COLO829 (cell line): Measurements from ENCODE around the gene MLXIP.
"Not testable (repeated sequence)": the region's sequence is repeated elsewhere in the genome, so short reads cannot be mapped to it uniquely, and the experiment has no call there.

ENCODE experiments used
- DNase-seq: peaks from one replicate; pipeline ENCODE4 v3.0.0; 2012; ENCODE audit warnings: low spot score

The MLXIP gene

GRCh38 chr12:122096014-122096413 is 17.5 kb downstream of the MLXIP start:
- no peak for DNase-seq

GRCh38 chr12:122096591-122097149 is 18.1 kb downstream of the MLXIP start:
- DNase-seq: no peak

GRCh38 chr12:122097584-122097926 is 19.0 kb downstream of the MLXIP start:
- no peak for DNase-seq

GRCh38 chr12:122097927-122098756 is 19.6 kb downstream of the MLXIP start:
- peak; percentile 87 for DNase-seq

- DNase-seq: no peak
These were observed 20.8 kb downstream of the MLXIP start for GRCh38 chr12:122099280-122099749.

GRCh38 chr12:122099856-122100255 is 21.3 kb downstream of the MLXIP start:
- no peak for DNase-seq

- no peak for DNase-seq
These were observed 22.0 kb downstream of the MLXIP start for GRCh38 chr12:122100568-122100967.

GRCh38 chr12:122102331-122102730 is 23.8 kb downstream of the MLXIP start:
- DNase-seq: no peak

GRCh38 chr12:122104844-122105243 is 26.3 kb downstream of the MLXIP start:
- no peak for DNase-seq

- not testable (repeated sequence) for DNase-seq
These were observed 26.9 kb downstream of the MLXIP start for GRCh38 chr12:122105496-122105895.

- no peak for DNase-seq
These were observed 28.3 kb downstream of the MLXIP start for GRCh38 chr12:122106843-122107242.

GRCh38 chr12:122107261-122107660 is 28.7 kb downstream of the MLXIP start:
- DNase-seq: no peak

- DNase-seq: no peak
These were observed 32.6 kb downstream of the MLXIP start for GRCh38 chr12:122111089-122111641.

- peak; percentile 71 for DNase-seq
These were observed 38.4 kb downstream of the MLXIP start for GRCh38 chr12:122116707-122117535.

GRCh38 chr12:122117979-122118378 is 39.4 kb downstream of the MLXIP start:
- DNase-seq: no peak

GRCh38 chr12:122121341-122121740 is 42.8 kb downstream of the MLXIP start:
- DNase-seq: not testable (repeated sequence)

GRCh38 chr12:122121745-122122144 is 43.2 kb downstream of the MLXIP start:
- no peak for DNase-seq

- DNase-seq: peak; percentile 69
These were observed 44.6 kb downstream of the MLXIP start for GRCh38 chr12:122123051-122123760.

- DNase-seq: no peak
These were observed 45.2 kb downstream of the MLXIP start for GRCh38 chr12:122123761-122124145.

- no peak for DNase-seq
These were observed 45.8 kb downstream of the MLXIP start for GRCh38 chr12:122124370-122124769.

- DNase-seq: no peak
These were observed 47.1 kb downstream of the MLXIP start for GRCh38 chr12:122125452-122126341.
